HG03469 (cell line): ENCODE results near the gene DYNLT2.
"Not testable (repeated sequence)": the region's sequence is repeated elsewhere in the genome, so short reads cannot be mapped to it uniquely, and the experiment has no call there.

Experiments
- ATAC-seq: cut with Tn5 transposase; IDR thresholded peaks from one replicate; pipeline ENCODE4 v1.9.1; 2021; ENCODE audit warnings: mild to moderate bottlenecking, moderate library complexity, moderate number of reproducible peaks; ENCODE audit not compliant: unreplicated experiment

Gene DYNLT2

GRCh38 chr6:169783971-169784820, 32.8 kb upstream of the DYNLT2 start:
- no peak for ATAC-seq

GRCh38 chr6:169783401-169783800, 32.0 kb upstream of the DYNLT2 start:
- ATAC-seq: no peak

- ATAC-seq: no peak
Observed at GRCh38 chr6:169782966-169783365, 31.6 kb upstream of the DYNLT2 start.

GRCh38 chr6:169780571-169781091, 29.3 kb upstream of the DYNLT2 start:
- ATAC-seq: no peak

- no peak for ATAC-seq
Observed at GRCh38 chr6:169779896-169780295, 28.5 kb upstream of the DYNLT2 start.

- ATAC-seq: no peak
Observed at GRCh38 chr6:169779092-169779815, 27.9 kb upstream of the DYNLT2 start.

- ATAC-seq: no peak
Observed at GRCh38 chr6:169778646-169779045, 27.3 kb upstream of the DYNLT2 start.

- no peak for ATAC-seq
Observed at GRCh38 chr6:169777896-169778295, 26.5 kb upstream of the DYNLT2 start.

GRCh38 chr6:169776379-169776778, 25.0 kb upstream of the DYNLT2 start:
- ATAC-seq: no peak

GRCh38 chr6:169775321-169775720, 23.9 kb upstream of the DYNLT2 start:
- ATAC-seq: no peak

- ATAC-seq: no peak
Observed at GRCh38 chr6:169774347-169774746, 23.0 kb upstream of the DYNLT2 start.

- no peak for ATAC-seq
Observed at GRCh38 chr6:169766921-169767736, 15.8 kb upstream of the DYNLT2 start.

- no peak for ATAC-seq
Observed at GRCh38 chr6:169766232-169766631, 14.9 kb upstream of the DYNLT2 start.

GRCh38 chr6:169765789-169766188, 14.4 kb upstream of the DYNLT2 start:
- not testable (repeated sequence) for ATAC-seq

- no peak for ATAC-seq
Observed at GRCh38 chr6:169763881-169764280, 12.5 kb upstream of the DYNLT2 start.

GRCh38 chr6:169763308-169763707, 11.9 kb upstream of the DYNLT2 start:
- no peak for ATAC-seq

GRCh38 chr6:169755162-169755561, 3.8 kb upstream of the DYNLT2 start:
- ATAC-seq: no peak

GRCh38 chr6:169752074-169752623, 777 bp upstream of the DYNLT2 start:
- no peak for ATAC-seq

GRCh38 chr6:169746556-169746955, 4.8 kb downstream of the DYNLT2 start:
- ATAC-seq: no peak

- ATAC-seq: no peak
Observed at GRCh38 chr6:169745405-169745804, 6.0 kb downstream of the DYNLT2 start.

- no peak for ATAC-seq
Observed at GRCh38 chr6:169741344-169741743, 10.0 kb downstream of the DYNLT2 start.
